HepG2 (cell line): ENCODE data around the gene SLC9A4. TPM values are rescaled to one million over a fixed set of nuclear protein-coding genes. Genes with fewer than 3 reads are reported as not detected.

Source experiments
- ATAC-seq: fragments of 200-7000 bp; cut with Tn5 transposase; 3 replicates; pipeline ENCODE4 v1.9.1; 2020; ENCODE audit warnings: mild to moderate bottlenecking, moderate library complexity
- BruUV-seq: library from RNA; stranded (reverse); fragments of 400-500 nt; replicated peaks from 2 replicates; lab custom pipeline; 2021; lab: Mats Ljungman, UMichigan
- CTCF ChIA-PET: fragments of 300-600 bp; formaldehyde crosslinking; extraction: SDS; loops from one replicate; lab custom pipeline; 2021; ENCODE audit warnings: low total read pairs, inconsistent platforms, low intra/inter-chr PET ratio; lab: Yijun Ruan, JAX
- POLR2A ChIA-PET: fragments of 350-600 bp; sonication (Branson Sonifier 250); formaldehyde crosslinking; loops from one replicate; lab custom pipeline; 2020; ENCODE audit warnings: antibody characterized with exemption, inconsistent platforms; lab: Yijun Ruan, JAX
- DNase-seq: peaks from one replicate; pipeline ENCODE4 v3.0.0-alpha.2; 2015; ENCODE audit warnings: low spot score
- FAIRE-seq: peaks from 3 replicates; lab custom pipeline; 2011; peaks lifted over from hg19 to GRCh38; lab: Jason Lieb, UNC
- H2AFZ ChIP-seq: one replicate; pipeline ENCODE4 v1.6.1; 2011; ENCODE audit warnings: low read length, inconsistent platforms
- H3K27ac ChIP-seq: fragments of 300-600 bp; 3 replicates; pipeline ENCODE4 v1.8.0; 2011; ENCODE audit warnings: mixed run types, mild to moderate bottlenecking, mixed read lengths, low read length, inconsistent platforms; ENCODE audit not compliant: insufficient read depth; ENCODE audit errors: extremely low read length
- H3K27me3 ChIP-seq, 2 experiments: fragments of 200-600 bp in 1 of 2; 2 replicates in 1 of 2; 3 replicates in 1 of 2; pipeline versions ENCODE4 v1.6.0 to v1.8.0; 2011; ENCODE audit warnings: low read length in 2 of 2, mild to moderate bottlenecking in 2 of 2, moderate library complexity in 2 of 2, inconsistent platforms in 1 of 2; ENCODE audit not compliant: insufficient read depth in 2 of 2, control insufficient read depth in 1 of 2
- H3K36me3 ChIP-seq, 2 experiments: fragments of 200-600 bp in 1 of 2; replicated peaks in 1 of 2; 2 replicates in 1 of 2; 3 replicates in 1 of 2; pipeline versions ENCODE4 v1.5.1 to v1.8.0; 2011; ENCODE audit warnings: low read length in 2 of 2, inconsistent platforms in 1 of 2; ENCODE audit not compliant: insufficient read depth in 2 of 2, control insufficient read depth in 1 of 2
- H3K4me1 ChIP-seq: 2 replicates; pipeline ENCODE4 v1.5.1; 2012; ENCODE audit warnings: low read length, inconsistent platforms; ENCODE audit not compliant: insufficient read depth
- H3K4me2 ChIP-seq: 2 replicates; pipeline ENCODE4 v1.6.0; 2011; ENCODE audit warnings: low read depth, low read length, inconsistent platforms
- H3K4me3 ChIP-seq, 3 experiments: fragments of 200-600 bp in 1 of 3; sonication (generic), shearing (Covaris generic) in 1 of 3; replicated peaks in 1 of 3; 2 replicates each; pipeline ENCODE4 v1.5.1; 2011 to 2016; ENCODE audit warnings: low read length in 3 of 3, inconsistent platforms in 2 of 3, low read depth in 2 of 3, mild to moderate bottlenecking in 2 of 3, control low read depth in 1 of 3, mixed read lengths in 1 of 3; ENCODE audit not compliant: insufficient read depth in 1 of 3
- H3K79me2 ChIP-seq: one replicate; pipeline ENCODE4 v1.6.1; 2011; ENCODE audit warnings: low read length, inconsistent platforms; ENCODE audit not compliant: insufficient read depth
- H3K9ac ChIP-seq: 2 replicates; pipeline ENCODE4 v1.6.0; 2011; ENCODE audit warnings: mild to moderate bottlenecking, low read depth, low read length, inconsistent platforms; ENCODE audit not compliant: insufficient read depth
- H3K9me3 ChIP-seq: 2 replicates; pipeline ENCODE4 v1.5.1; 2012; ENCODE audit warnings: mild to moderate bottlenecking, low read length
- H4K20me1 ChIP-seq: 2 replicates; pipeline ENCODE4 v1.6.0; 2011; ENCODE audit warnings: inconsistent platforms, mild to moderate bottlenecking, low read length, moderate library complexity; ENCODE audit not compliant: insufficient read depth
- FOXA1 ChIP-seq, 2 experiments: fragments of 450-650 bp in 1 of 2; sonication (generic) in 1 of 2; formaldehyde crosslinking in 1 of 2; IDR thresholded peaks; 2 replicates each; pipeline versions ENCODE4 v1.4.0 to v1.6.1; 2016 to 2020; ENCODE audit warnings: missing genetic modification reagents in 1 of 2
- ISL2 ChIP-seq: sonication (generic); formaldehyde crosslinking; IDR thresholded peaks from 2 replicates; pipeline ENCODE4 v1.5.0; 2020; ENCODE audit warnings: missing genetic modification reagents
- SOX6 ChIP-seq, 2 experiments: fragments of 450-650 bp in 1 of 2; sonication (generic) in 1 of 2; formaldehyde crosslinking in 1 of 2; IDR thresholded peaks; 2 replicates each; pipeline versions ENCODE4 v1.4.0 to v1.6.1; 2017 to 2020; ENCODE audit warnings: antibody characterized with exemption in 1 of 2, mild to moderate bottlenecking in 1 of 2, missing genetic modification reagents in 1 of 2
- ZNF142 ChIP-seq: sonication (generic); formaldehyde crosslinking; IDR thresholded peaks from 2 replicates; pipeline ENCODE4 v1.4.0; 2020; ENCODE audit warnings: missing genetic modification reagents
- ZNF18 ChIP-seq: sonication (generic); formaldehyde crosslinking; IDR thresholded peaks from 2 replicates; pipeline ENCODE4 v1.8.0; 2022; ENCODE audit warnings: mild to moderate bottlenecking, missing genetic modification reagents; ENCODE audit not compliant: insufficient replicate concordance
- ZNF263 ChIP-seq: sonication (generic); formaldehyde crosslinking; IDR thresholded peaks from 2 replicates; pipeline ENCODE4 v1.4.0; 2020; ENCODE audit warnings: missing genetic modification reagents
- ZNF484 ChIP-seq: sonication (generic); formaldehyde crosslinking; IDR thresholded peaks from 2 replicates; pipeline ENCODE4 v1.5.1; 2020; ENCODE audit warnings: mild to moderate bottlenecking, low read depth, missing genetic modification reagents, borderline replicate concordance
- ZNF784 ChIP-seq: sonication (generic); formaldehyde crosslinking; IDR thresholded peaks from 2 replicates; pipeline ENCODE4 v1.5.1; 2020; ENCODE audit warnings: missing genetic modification reagents, mild to moderate bottlenecking, borderline replicate concordance
- WGBS: methylation state at CpG from one replicate; pipeline ENCODE4 v1.1.6; 2017; ENCODE audit warnings: low lambda C conversion rate; 5-methylcytosine and 5-hydroxymethylcytosine counted together
- in situ Hi-C: cut with HindIII; loops from 2 replicates; pipeline ENCODE4 v1.10.0; 2017; ENCODE audit warnings: low pct_unique_long_range_greater_than_20kb; ENCODE audit not compliant: extremely low pct_ligation_motif_present
- intact Hi-C: fragments of 100-400 bp; cut with micrococcal nuclease; formaldehyde crosslinking; loops from one replicate; pipeline ENCODE4 v1.10.0; 2022; ENCODE audit not compliant: unreplicated experiment
- polyA plus RNA-seq, 8 experiments: library from polyadenylated mRNA; depleted of rRNA in 3 of 8; stranded (reverse) in 7 of 8; unstranded in 1 of 8; fragments of >200 nt; fragmentation: Illumina TruSeq in 4 of 8; extraction: Trizol in 4 of 8; gene quantifications; 2 replicates each; pipeline versions ENCODE4 v1.2.1 to v1.2.3, GENCODE V29; 2011 to 2016; ENCODE audit warnings: low read depth in 4 of 8, missing spikeins in 1 of 8, mixed read lengths in 1 of 8; ENCODE audit not compliant: insufficient read depth in 1 of 8
- total RNA-seq, 5 experiments: library from RNA; depleted of rRNA; stranded (reverse); fragments of >200 nt; fragmentation: Illumina TruSeq; extraction: Trizol; gene quantifications; 2 replicates each; pipeline ENCODE4 v1.2.3, GENCODE V29; 2016; ENCODE audit warnings: low read depth in 1 of 5

SLC9A4 gene
- total and polyA plus RNA-seq, 2 of the 13 experiments (the other 11 are each of a cell fraction or from before 2014, with no cell fraction given), result not detected

- TF ChIP-seq ZNF142, result no peak
- TF ChIP-seq ZNF484 (CRISPR knock-in tag), result no peak
- no peak for TF ChIP-seq ZNF784 (CRISPR knock-in tag)
- TF ChIP-seq ISL2 (CRISPR knock-in tag), result no peak
- TF ChIP-seq FOXA1 (IDR thresholded peaks at IDR 0.05), result no peak
- TF ChIP-seq FOXA1 (CRISPR knock-in tag; IDR thresholded peaks at IDR 0.05), result no peak
- TF ChIP-seq, all 625 proteins: peak for 0
Measured at GRCh38 chr2:102451968-102452367, 21.1 kb upstream of the SLC9A4 start (continued).

- Histone ChIP-seq H3K4me3 (no peak overlapping the region), H3K9ac (no peak overlapping the region), H3K36me3 (no peaks in the 10 kb centered on the region), H3K79me2 (no peaks in the 10 kb centered on the region), H4K20me1 (no peaks in the 10 kb centered on the region), H3K4me1 (no peaks in the 10 kb centered on the region)
- ATAC-seq, result no peak
- ChIA-PET CTCF (no interaction called here), POLR2A (no interaction called here)
- intact Hi-C loops, result loop anchor here (5.0 kb wide), 1 partner anchor 571 kb away; no protein-coding TSS in a partner anchor
- TF ChIP-seq SOX6 (IDR thresholded peaks at IDR 0.05), result no peak
- no peak for TF ChIP-seq SOX6 (CRISPR knock-in tag; IDR thresholded peaks at IDR 0.05)
- TF ChIP-seq ZNF263 (CRISPR knock-in tag), result no peak
- TF ChIP-seq ZNF18 (CRISPR knock-in tag), result no peak
- TF ChIP-seq, all 625 proteins: peak for 0
- in situ Hi-C loops, result loop anchor here (5.0 kb wide), 1 partner anchor 446 kb away; no protein-coding TSS in a partner anchor
- Histone ChIP-seq H3K27me3 (no peaks in the 10 kb centered on the region; a peak in 1 of 5 replicates), H3K9me3 (no peaks in the 10 kb centered on the region), H3K27ac (no peak overlapping the region), H2AFZ (no peak overlapping the region), H3K4me2 (no peak overlapping the region)
- no TSS peak for BruUV-seq
- WGBS, result 47% methylated on average over 4 of the region's 4 CpGs
- DNase-seq (no peak), FAIRE-seq (no peak)
Measured at GRCh38 chr2:102453501-102453900, 19.5 kb upstream of the SLC9A4 start.
